Effector memory CD4-positive, alpha-beta T cell (primary cell): ENCODE results near the gene AATF.
A peak's percentile ranks its signal among the peaks of the same experiment; 100 is the strongest.

Experiments
- DNase-seq, 3 donors: peaks; one replicate each; pipeline ENCODE4 v3.0.0-alpha.2; 2020
- H3K27ac ChIP-seq: 2 replicates; pipeline ENCODE4 v1.7.0; 2013; ENCODE audit warnings: mild to moderate bottlenecking, low read length, moderate library complexity; ENCODE audit not compliant: insufficient read depth, poor library complexity, severe bottlenecking
- H3K27me3 ChIP-seq: replicated peaks from 2 replicates; pipeline ENCODE4 v1.7.0; 2013; ENCODE audit warnings: mild to moderate bottlenecking, low read length; ENCODE audit not compliant: insufficient read depth, control insufficient read depth, poor library complexity, severe bottlenecking
- H3K36me3 ChIP-seq: 2 replicates; pipeline ENCODE4 v1.7.0; 2013; ENCODE audit warnings: mild to moderate bottlenecking, low read length, moderate library complexity; ENCODE audit not compliant: control insufficient read depth, insufficient read depth
- H3K4me1 ChIP-seq: 2 replicates; pipeline ENCODE4 v1.7.0; 2013; ENCODE audit warnings: low read length, mild to moderate bottlenecking; ENCODE audit not compliant: control insufficient read depth, insufficient read depth, poor library complexity, severe bottlenecking
- H3K4me3 ChIP-seq: 2 replicates; pipeline ENCODE4 v1.7.0; 2013; ENCODE audit warnings: low read length, low read depth, mild to moderate bottlenecking; ENCODE audit not compliant: insufficient read depth, poor library complexity, severe bottlenecking
- H3K9me3 ChIP-seq: 2 replicates; pipeline ENCODE4 v1.7.0; 2013; ENCODE audit warnings: mild to moderate bottlenecking, low read length, moderate library complexity; ENCODE audit not compliant: control insufficient read depth

The AATF gene

GRCh38 chr17:37086948-37087347, 138.2 kb downstream of the AATF start:
- Histone ChIP-seq H3K4me3 (no peak overlapping the region), H3K9me3 (no peaks in the 10 kb centered on the region), H3K27me3 (no peaks in the 10 kb centered on the region), H3K27ac (no peak overlapping the region), H3K36me3 (no peaks in the 10 kb centered on the region), H3K4me1 (peaks cover 24% of the 10 kb centered on the region)
- no peak for DNase-seq

GRCh38 chr17:37087683-37088082, 138.9 kb downstream of the AATF start:
- H3K4me3 ChIP-seq = no peak overlapping the region
- H3K36me3 ChIP-seq = no peaks in the 10 kb centered on the region
- DNase-seq = no peak
- H3K27ac ChIP-seq = no peak overlapping the region
- H3K27me3 ChIP-seq = no peaks in the 10 kb centered on the region
- H3K9me3 ChIP-seq = no peaks in the 10 kb centered on the region
- peaks cover 24% of the 10 kb centered on the region for H3K4me1 ChIP-seq

- Histone ChIP-seq H3K36me3 (no peaks in the 10 kb centered on the region), H3K9me3 (no peaks in the 10 kb centered on the region), H3K27me3 (no peaks in the 10 kb centered on the region), H3K4me1 (peaks cover 24% of the 10 kb centered on the region), H3K27ac (peak overlapping the region; percentile 26), H3K4me3 (no peak overlapping the region)
- DNase-seq = peak in 2 of 3 donors; percentile 5 to 8
Measured at GRCh38 chr17:37088459-37088858, 139.7 kb downstream of the AATF start.

- Histone ChIP-seq H3K27me3 (no peaks in the 10 kb centered on the region), H3K4me1 (peaks cover 24% of the 10 kb centered on the region), H3K36me3 (no peaks in the 10 kb centered on the region), H3K4me3 (no peak overlapping the region), H3K27ac (peak overlapping the region; percentile 26), H3K9me3 (no peaks in the 10 kb centered on the region)
- DNase-seq = no peak
Measured at GRCh38 chr17:37088913-37089312, 140.2 kb downstream of the AATF start.

GRCh38 chr17:37089956-37090355, 141.2 kb downstream of the AATF start:
- DNase-seq = peak; percentile 24 to 54 (median 34)
- no peaks in the 10 kb centered on the region for H3K36me3 ChIP-seq
- H3K4me1 ChIP-seq = peaks cover 24% of the 10 kb centered on the region
- H3K9me3 ChIP-seq = no peaks in the 10 kb centered on the region
- no peak overlapping the region for H3K4me3 ChIP-seq
- H3K27me3 ChIP-seq = no peaks in the 10 kb centered on the region
- peak overlapping the region; percentile 65 for H3K27ac ChIP-seq

GRCh38 chr17:37090941-37091340, 142.2 kb downstream of the AATF start:
- no peaks in the 10 kb centered on the region for H3K27me3 ChIP-seq

GRCh38 chr17:37092071-37092470, 143.3 kb downstream of the AATF start:
- Histone ChIP-seq H3K9me3 (no peaks in the 10 kb centered on the region), H3K27ac (no peak overlapping the region), H3K4me3 (no peak overlapping the region), H3K4me1 (peaks cover 24% of the 10 kb centered on the region), H3K27me3 (no peaks in the 10 kb centered on the region), H3K36me3 (peaks cover 6% of the 10 kb centered on the region)
- no peak for DNase-seq

More at GRCh38 chr17:37090941-37091340, 142.2 kb downstream of the AATF start:
- H3K27ac ChIP-seq = peak overlapping the region; percentile 65
- no peaks in the 10 kb centered on the region for H3K36me3 ChIP-seq
- H3K9me3 ChIP-seq = no peaks in the 10 kb centered on the region
- peaks cover 24% of the 10 kb centered on the region for H3K4me1 ChIP-seq
- H3K4me3 ChIP-seq = no peak overlapping the region
- no peak for DNase-seq

- H3K4me3 ChIP-seq = no peak overlapping the region
- no peaks in the 10 kb centered on the region for H3K9me3 ChIP-seq
- H3K27me3 ChIP-seq = no peaks in the 10 kb centered on the region
- no peak for DNase-seq
- H3K27ac ChIP-seq = no peak overlapping the region
- H3K4me1 ChIP-seq = peaks cover 24% of the 10 kb centered on the region
- H3K36me3 ChIP-seq = peaks cover 6% of the 10 kb centered on the region
Measured at GRCh38 chr17:37092701-37093100, 143.9 kb downstream of the AATF start.

- peaks cover 6% of the 10 kb centered on the region for H3K36me3 ChIP-seq
- peaks cover 13% of the 10 kb centered on the region for H3K4me1 ChIP-seq
- no peak for DNase-seq
Measured at GRCh38 chr17:37094391-37094790, 145.6 kb downstream of the AATF start.

GRCh38 chr17:37096071-37096470, 147.3 kb downstream of the AATF start:
- Histone ChIP-seq H3K27ac (no peak overlapping the region), H3K4me1 (no peaks in the 10 kb centered on the region), H3K9me3 (no peaks in the 10 kb centered on the region), H3K36me3 (peaks cover 6% of the 10 kb centered on the region), H3K4me3 (no peak overlapping the region), H3K27me3 (no peaks in the 10 kb centered on the region)
- DNase-seq = no peak

More at GRCh38 chr17:37094391-37094790, 145.6 kb downstream of the AATF start:
- H3K4me3 ChIP-seq = no peak overlapping the region
- no peaks in the 10 kb centered on the region for H3K9me3 ChIP-seq
- no peaks in the 10 kb centered on the region for H3K27me3 ChIP-seq
- H3K27ac ChIP-seq = no peak overlapping the region
